Gastrocnemius medialis (tissue), 4 donors: ENCODE measurements around the gene NCK2. TPM values are rescaled to one million over a fixed set of nuclear protein-coding genes. Genes with fewer than 3 reads are reported as not detected.

Experiments
- ATAC-seq, 2 donors: fragments of 150-250 bp; one replicate each; pipeline ENCODE4 v1.9.1; 2016
- DNase-seq, 2 donors: peaks; one replicate each; pipeline ENCODE4 v3.0.0-alpha.2; 2019
- H3K27ac ChIP-seq, 4 donors: fragments of 200-600 bp; sonication (generic); 1 replicate in 1 of 4; 2 replicates in 3 of 4; pipeline ENCODE4 v1.5.1; 2016 to 2018; ENCODE audit warnings: mild to moderate bottlenecking in 2 of 4, moderate library complexity in 1 of 4
- H3K27me3 ChIP-seq, 3 donors: fragments of 200-600 bp; sonication (generic) in 2 of 3; 1 replicate in 1 of 3; 2 replicates in 2 of 3; pipeline versions ENCODE4 v1.5.1 to v1.6.0; 2016 to 2019; ENCODE audit warnings: mild to moderate bottlenecking in 1 of 3, moderate library complexity in 1 of 3
- H3K36me3 ChIP-seq, 2 donors: fragments of 200-600 bp; sonication (generic) in 1 of 2; one replicate each; pipeline ENCODE4 v1.5.1; 2017 to 2018
- H3K4me1 ChIP-seq, 2 donors: fragments of 200-600 bp; sonication (generic) in 1 of 2; one replicate each; pipeline ENCODE4 v1.5.1; 2016 to 2017; ENCODE audit warnings: mild to moderate bottlenecking in 2 of 2
- H3K4me3 ChIP-seq, 4 donors: fragments of 200-600 bp; sonication (generic) in 3 of 4; 1 replicate in 1 of 4; 2 replicates in 3 of 4; pipeline ENCODE4 v1.5.1; 2016 to 2019; ENCODE audit warnings: mild to moderate bottlenecking in 2 of 4
- H3K9me3 ChIP-seq, 3 donors: fragments of 200-600 bp; sonication (generic) in 2 of 3; 1 replicate in 1 of 3; 2 replicates in 2 of 3; pipeline ENCODE4 v1.5.1; 2016 to 2019
- POLR2A ChIP-seq, 2 donors: fragments of 450-650 bp; IDR thresholded peaks; one replicate each; pipeline ENCODE4 v1.6.1; 2017; ENCODE audit warnings: antibody characterized with exemption in 2 of 2, mild to moderate bottlenecking in 2 of 2, moderate library complexity in 2 of 2
- in situ Hi-C, 4 donors: fragments of 200-750 bp; cut with MboI; loops; one replicate each; pipeline versions ENCODE4 v1.15.0 to v1.8.0; 2017; ENCODE audit warnings: low sequenced_read_pairs in 4 of 4
- intact Hi-C: fragments of 100-400 bp; cut with DNase I; formaldehyde crosslinking; loops from one replicate; pipeline ENCODE4 v1.15.1; 2023; ENCODE audit warnings: low total_unique reads
- total RNA-seq, 4 donors: library from RNA; depleted of rRNA; stranded (reverse); fragments of >200 nt; gene quantifications; one replicate each; pipeline versions ENCODE4 v1.1.0 to v1.2.3, GENCODE V29; 2016
- TF ChIP-seq, protein P1 (sequence below), 5 experiments: fragments of 450-650 bp in 3 of 5; fragments of 200-600 bp in 2 of 5; sonication (generic) in 2 of 5; IDR thresholded peaks in 4 of 5; conservative IDR thresholded peaks in 1 of 5; 1 replicate in 4 of 5; 2 replicates in 1 of 5; pipeline ENCODE4 v1.5.1; 2016 to 2019; ENCODE audit warnings: antibody characterized with exemption in 5 of 5, mild to moderate bottlenecking in 3 of 5, moderate library complexity in 3 of 5

NCK2 gene
- total RNA-seq, 4 donors from 2014 or later, result 46.7 to 86.1 (median 57.9) TPM

DNA sequence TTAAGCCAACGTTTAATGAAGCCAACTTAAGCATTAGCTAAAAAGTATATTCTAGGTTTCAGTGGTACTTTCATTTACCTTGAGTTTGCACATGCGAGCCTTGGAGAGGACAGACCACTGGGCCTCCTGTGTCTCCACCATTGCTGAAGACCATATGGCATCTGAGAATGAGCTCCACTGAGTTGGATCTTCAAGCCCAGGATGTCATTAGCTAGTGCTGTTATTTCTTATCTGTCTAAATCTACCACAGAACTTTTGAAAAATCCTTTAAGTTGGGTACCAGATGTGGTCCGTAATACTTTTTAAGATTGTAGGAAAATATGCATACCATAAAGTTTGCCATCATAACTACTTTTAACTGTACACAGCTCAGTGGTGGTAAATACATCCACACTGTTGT, 161.8 kb downstream of the NCK2 start:
- Histone ChIP-seq H3K27me3 (no peaks in the 10 kb centered on the region), H3K4me1 (peaks cover 60 to 61% of the 10 kb centered on the region in 2 donors), H3K4me3 (no peak overlapping the region), H3K36me3 (no peaks in the 10 kb centered on the region), H3K9me3 (no peaks in the 10 kb centered on the region), H3K27ac (peak overlapping the region; percentile 17 to 91 (median 72))
- in situ Hi-C loops (no loop called here), intact Hi-C loops (loop anchor here (5.0 to 10.0 kb wide), 3 partner anchors 39 to 512 kb away; partner anchors contain the start of gene FHL2)
- no peak for ATAC-seq
- no peak for DNase-seq
- no peak for TF ChIP-seq POLR2A (IDR thresholded peaks at IDR 0.05)
- TF ChIP-seq, protein P1, sequence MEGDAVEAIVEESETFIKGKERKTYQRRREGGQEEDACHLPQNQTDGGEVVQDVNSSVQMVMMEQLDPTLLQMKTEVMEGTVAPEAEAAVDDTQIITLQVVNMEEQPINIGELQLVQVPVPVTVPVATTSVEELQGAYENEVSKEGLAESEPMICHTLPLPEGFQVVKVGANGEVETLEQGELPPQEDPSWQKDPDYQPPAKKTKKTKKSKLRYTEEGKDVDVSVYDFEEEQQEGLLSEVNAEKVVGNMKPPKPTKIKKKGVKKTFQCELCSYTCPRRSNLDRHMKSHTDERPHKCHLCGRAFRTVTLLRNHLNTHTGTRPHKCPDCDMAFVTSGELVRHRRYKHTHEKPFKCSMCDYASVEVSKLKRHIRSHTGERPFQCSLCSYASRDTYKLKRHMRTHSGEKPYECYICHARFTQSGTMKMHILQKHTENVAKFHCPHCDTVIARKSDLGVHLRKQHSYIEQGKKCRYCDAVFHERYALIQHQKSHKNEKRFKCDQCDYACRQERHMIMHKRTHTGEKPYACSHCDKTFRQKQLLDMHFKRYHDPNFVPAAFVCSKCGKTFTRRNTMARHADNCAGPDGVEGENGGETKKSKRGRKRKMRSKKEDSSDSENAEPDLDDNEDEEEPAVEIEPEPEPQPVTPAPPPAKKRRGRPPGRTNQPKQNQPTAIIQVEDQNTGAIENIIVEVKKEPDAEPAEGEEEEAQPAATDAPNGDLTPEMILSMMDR (IDR thresholded peaks at IDR 0.05 in 4 of 5, conservative IDR thresholded peaks at IDR 0.05 in 1 of 5), result no peak

DNA sequence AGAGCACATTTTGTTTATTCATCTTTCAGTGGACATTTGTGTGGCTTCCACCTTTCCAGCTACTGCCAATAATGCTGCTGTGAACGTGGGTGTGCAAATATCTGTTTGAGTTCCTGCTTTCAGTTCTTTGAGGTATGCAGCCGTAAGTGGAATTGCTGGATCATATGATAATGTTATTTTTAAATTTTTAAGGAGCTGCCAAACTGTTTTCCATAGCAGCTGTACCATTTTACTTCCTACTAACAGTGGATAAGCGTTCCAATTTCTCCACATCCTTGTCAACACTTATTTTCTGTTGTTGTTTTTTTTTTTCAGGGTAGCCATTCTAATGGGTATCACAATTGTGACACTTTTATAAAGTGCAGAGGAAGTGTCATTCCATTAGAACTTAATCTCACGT, 162.5 kb downstream of the NCK2 start:
- TF ChIP-seq, protein P1 (IDR thresholded peaks at IDR 0.05 in 4 of 5, conservative IDR thresholded peaks at IDR 0.05 in 1 of 5), result no peak
- TF ChIP-seq POLR2A (IDR thresholded peaks at IDR 0.05), result no peak
- Histone ChIP-seq H3K4me1 (peaks cover 56 to 57% of the 10 kb centered on the region in 2 donors), H3K36me3 (no peaks in the 10 kb centered on the region), H3K9me3 (no peaks in the 10 kb centered on the region), H3K4me3 (no peak overlapping the region), H3K27ac (peak overlapping the region; percentile 53 to 91 (median 88)), H3K27me3 (no peaks in the 10 kb centered on the region)
- in situ Hi-C loops, result no loop called here
- intact Hi-C loops, result loop anchor here (5.0 to 10.0 kb wide), 3 partner anchors 40 to 512 kb away; partner anchors contain the start of gene FHL2
- DNase-seq (no peak), ATAC-seq (no peak)

- in situ Hi-C loops (no loop called here), intact Hi-C loops (loop anchor here (5.0 to 10.0 kb wide), 3 partner anchors 42 to 514 kb away; partner anchors contain the start of gene FHL2)
- no peak for DNase-seq
- no peak for TF ChIP-seq POLR2A (IDR thresholded peaks at IDR 0.05)
- TF ChIP-seq, protein P1 (IDR thresholded peaks at IDR 0.05 in 4 of 5, conservative IDR thresholded peaks at IDR 0.05 in 1 of 5), result no peak
- no peak for ATAC-seq
- Histone ChIP-seq H3K9me3 (no peaks in the 10 kb centered on the region), H3K36me3 (no peaks in the 10 kb centered on the region), H3K27me3 (no peaks in the 10 kb centered on the region), H3K4me1 (peaks cover 38 to 45% of the 10 kb centered on the region in 2 donors), H3K4me3 (no peak overlapping the region), H3K27ac (peak overlapping the region; percentile 78 to 91 (median 88))
Observed at GRCh38 chr2:105909215-105909614, 164.5 kb downstream of the NCK2 start.

GRCh38 chr2:105910497-105911238, 166.0 kb downstream of the NCK2 start:
- Histone ChIP-seq H3K27me3 (no peaks in the 10 kb centered on the region), H3K4me3 (peak overlapping the region in 3 of 4 donors; percentile 0 to 26 (median 17)), H3K27ac (peak overlapping the region; percentile 78 to 91 (median 88)), H3K9me3 (peaks cover 0 to 14% (median 0%) of the 10 kb centered on the region in 3 donors), H3K36me3 (no peaks in the 10 kb centered on the region), H3K4me1 (peaks cover 38 to 45% of the 10 kb centered on the region in 2 donors)
- intact Hi-C loops (loop anchor here (5.0 kb wide), 1 partner anchor 123 kb away; no protein-coding TSS in a partner anchor), in situ Hi-C loops (no loop called here)
- ATAC-seq (peak; percentile 94 to 97), DNase-seq (peak; percentile 50 to 62)
- no peak for TF ChIP-seq POLR2A (IDR thresholded peaks at IDR 0.05)

DNA sequence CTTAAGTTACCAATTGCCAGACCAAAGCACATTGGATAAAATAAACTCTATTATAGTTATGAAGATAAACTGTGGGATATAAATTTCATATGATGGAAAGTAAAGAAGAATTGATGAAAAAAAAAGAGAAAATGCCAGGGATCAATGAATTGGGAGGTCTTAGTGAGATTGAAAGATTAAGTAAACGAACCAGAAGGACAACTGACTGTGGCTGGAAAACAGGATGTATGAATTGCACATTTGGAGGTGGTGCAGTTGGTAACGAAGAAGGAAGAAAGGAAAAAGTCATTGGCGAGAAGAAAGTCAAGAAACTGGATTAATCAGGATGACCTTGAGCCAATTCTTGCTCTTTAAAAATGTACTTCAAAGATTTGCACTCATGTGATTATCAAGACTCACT, 166.7 kb downstream of the NCK2 start:
- H3K4me3 ChIP-seq, result no peak overlapping the region
- no peak for ATAC-seq
- no peak for DNase-seq
- no peaks in the 10 kb centered on the region for H3K27me3 ChIP-seq
- intact Hi-C loops, result loop anchor here (5.0 kb wide), 1 partner anchor 124 kb away; no protein-coding TSS in a partner anchor
- peaks cover 38 to 43% of the 10 kb centered on the region in 2 donors for H3K4me1 ChIP-seq
- in situ Hi-C loops, result no loop called here
- TF ChIP-seq POLR2A (IDR thresholded peaks at IDR 0.05), result no peak
- TF ChIP-seq, protein P1 (IDR thresholded peaks at IDR 0.05 in 4 of 5, conservative IDR thresholded peaks at IDR 0.05 in 1 of 5), result no peak
- no peaks in the 10 kb centered on the region for H3K36me3 ChIP-seq
- peak overlapping the region; percentile 78 to 91 (median 88) for H3K27ac ChIP-seq
- H3K9me3 ChIP-seq, result peaks cover 0 to 15% (median 0%) of the 10 kb centered on the region in 3 donors
